ENCODE measurements around the gene ASCC3.

GRCh38 chr6:100592929-100593328 is 288.2 kb downstream of the ASCC3 start:
- TF ChIP-seq, protein P1, sequence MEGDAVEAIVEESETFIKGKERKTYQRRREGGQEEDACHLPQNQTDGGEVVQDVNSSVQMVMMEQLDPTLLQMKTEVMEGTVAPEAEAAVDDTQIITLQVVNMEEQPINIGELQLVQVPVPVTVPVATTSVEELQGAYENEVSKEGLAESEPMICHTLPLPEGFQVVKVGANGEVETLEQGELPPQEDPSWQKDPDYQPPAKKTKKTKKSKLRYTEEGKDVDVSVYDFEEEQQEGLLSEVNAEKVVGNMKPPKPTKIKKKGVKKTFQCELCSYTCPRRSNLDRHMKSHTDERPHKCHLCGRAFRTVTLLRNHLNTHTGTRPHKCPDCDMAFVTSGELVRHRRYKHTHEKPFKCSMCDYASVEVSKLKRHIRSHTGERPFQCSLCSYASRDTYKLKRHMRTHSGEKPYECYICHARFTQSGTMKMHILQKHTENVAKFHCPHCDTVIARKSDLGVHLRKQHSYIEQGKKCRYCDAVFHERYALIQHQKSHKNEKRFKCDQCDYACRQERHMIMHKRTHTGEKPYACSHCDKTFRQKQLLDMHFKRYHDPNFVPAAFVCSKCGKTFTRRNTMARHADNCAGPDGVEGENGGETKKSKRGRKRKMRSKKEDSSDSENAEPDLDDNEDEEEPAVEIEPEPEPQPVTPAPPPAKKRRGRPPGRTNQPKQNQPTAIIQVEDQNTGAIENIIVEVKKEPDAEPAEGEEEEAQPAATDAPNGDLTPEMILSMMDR (conservative IDR thresholded peaks at IDR 0.05; ENCODE audit: low read length), result no peak
- no peak for TF ChIP-seq EZH2phosphoT487 (IDR thresholded peaks at IDR 0.05; ENCODE audit: borderline replicate concordance, low read depth, low read length)

Measured in OCI-LY7 (cell line).